NCI-H146 (cell line): ENCODE results near the gene TULP3.
"Not testable (repeated sequence)": the region's sequence is repeated elsewhere in the genome, so short reads cannot be mapped to it uniquely, and the experiment has no call there.

Experiments
- DNase-seq: peaks from one replicate; lab custom pipeline; 2025; lab: John Stamatoyannopoulos, UW

The TULP3 gene

GRCh38 chr12:2890388-2891239 is at the start of gene TULP3:
Gene TULP3, plus strand, starts transcription at chr12:2890891. Its CDS starts 57 bp downstream, at chr12:2890948.
- DNase-seq, result peak; percentile 99

- DNase-seq, result no peak
Measured at GRCh38 chr12:2841056-2841650, 49.5 kb upstream of the TULP3 start.

- DNase-seq, result no peak
Measured at GRCh38 chr12:2842948-2843347, 47.7 kb upstream of the TULP3 start.

- no peak for DNase-seq
Measured at GRCh38 chr12:2844786-2845185, 45.9 kb upstream of the TULP3 start.

- no peak for DNase-seq
Measured at GRCh38 chr12:2845280-2845679, 45.4 kb upstream of the TULP3 start.

DNA sequence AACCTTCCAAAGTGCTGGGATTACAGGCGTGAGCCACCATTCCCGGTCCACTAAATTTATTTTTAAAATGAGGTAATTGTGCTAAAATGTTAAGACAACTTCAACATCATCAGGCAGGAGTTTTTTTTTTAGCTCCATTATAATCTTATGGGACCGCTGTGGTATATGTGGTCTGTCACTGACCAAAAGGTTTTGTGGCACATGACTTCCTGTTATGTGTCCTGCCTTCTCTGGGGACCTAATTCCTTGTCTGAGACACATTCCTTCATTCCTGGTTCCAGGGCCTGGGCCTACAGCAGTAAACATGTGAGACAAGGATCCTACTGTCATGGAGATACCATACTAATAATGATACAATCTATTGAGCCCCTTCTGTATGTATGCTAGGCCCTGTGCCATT is 38.8 kb upstream of the TULP3 start:
- DNase-seq, result no peak

DNA sequence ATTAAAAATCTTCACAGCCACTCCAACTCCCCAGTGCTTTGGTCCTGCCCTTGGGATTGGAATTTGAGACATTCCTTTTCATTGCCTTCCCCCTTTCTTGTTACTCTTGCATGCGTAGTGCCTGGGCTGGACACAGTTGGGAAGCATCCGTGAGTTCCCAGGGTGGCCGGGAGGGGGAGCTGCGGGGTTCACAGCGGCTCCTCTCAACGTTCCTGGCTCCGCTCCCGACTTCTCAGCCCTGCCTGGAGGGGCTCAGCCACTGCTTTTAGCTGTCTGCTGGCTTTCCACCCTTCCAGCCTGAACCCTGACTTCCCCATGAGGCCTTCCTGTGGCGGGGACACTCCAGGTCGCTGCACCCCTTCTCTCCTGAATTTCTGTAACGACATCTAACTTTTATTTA is 37.1 kb upstream of the TULP3 start:
- DNase-seq, result peak; percentile 73

- no peak for DNase-seq
Measured at GRCh38 chr12:2854669-2855453, 35.8 kb upstream of the TULP3 start.

DNA sequence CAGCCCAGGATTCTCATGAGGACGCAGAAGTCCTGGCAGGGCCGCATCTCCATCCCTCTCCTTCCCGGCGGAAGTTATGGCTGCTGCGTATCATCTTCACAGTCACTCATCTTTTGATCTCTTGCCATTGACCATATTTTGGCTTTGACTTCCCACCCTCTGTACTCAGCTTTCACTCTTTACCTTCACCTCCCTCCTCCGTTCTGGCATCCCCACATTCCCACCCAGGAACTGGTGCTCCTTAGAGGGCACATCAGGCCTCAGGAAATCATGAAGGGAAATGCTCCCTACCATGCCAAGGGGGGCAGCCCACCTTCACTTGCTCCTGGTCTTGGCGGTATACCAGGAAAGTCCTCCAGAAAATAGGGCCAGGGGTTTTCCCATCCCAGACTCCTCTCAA is 35.1 kb upstream of the TULP3 start:
- no peak for DNase-seq

DNA sequence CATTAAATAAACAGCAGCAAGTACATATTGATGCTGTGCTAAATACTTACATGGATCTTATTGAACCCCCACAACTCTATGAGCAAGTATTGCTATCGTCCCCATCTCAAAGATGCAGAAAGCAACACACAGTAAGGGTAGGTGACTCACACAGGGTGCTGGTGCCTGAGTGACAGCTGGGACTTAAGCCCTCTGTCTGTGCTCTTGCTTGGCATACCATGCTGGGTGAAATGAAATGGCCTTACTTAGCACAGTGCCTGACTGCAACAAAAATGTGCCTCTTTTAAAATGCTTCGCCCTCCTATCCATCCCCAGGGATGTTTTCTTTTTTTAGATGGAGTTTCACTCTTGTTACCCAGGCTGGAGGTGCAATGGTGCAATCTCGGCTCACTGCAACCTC is 34.6 kb upstream of the TULP3 start:
- no peak for DNase-seq

DNA sequence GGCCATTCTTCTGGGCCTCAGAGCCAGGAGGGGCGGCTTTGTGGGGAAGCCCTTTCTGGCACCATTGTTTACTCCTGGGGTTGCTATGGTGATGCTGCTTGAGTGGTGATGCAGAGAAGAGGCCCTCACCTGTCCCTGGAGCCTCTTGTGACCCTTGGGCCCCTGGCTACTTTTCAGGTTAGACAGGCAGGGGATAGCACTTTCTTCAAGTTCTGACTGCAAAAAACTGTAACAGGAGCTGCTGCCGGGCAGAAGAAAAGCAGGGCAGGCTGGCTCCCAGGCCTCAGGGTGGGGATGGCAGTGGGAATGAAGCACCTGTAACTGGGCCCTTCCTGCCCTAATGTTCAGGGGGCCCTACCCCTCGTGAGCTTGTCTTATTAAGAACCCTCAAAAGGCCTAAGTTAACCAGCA is 33.7 kb upstream of the TULP3 start, which contains the start of gene TEX52:
TSS of gene TEX52 (minus strand) at position 19 of the 411 bp plus-strand sequence. CDS start at position 6, 13 bp downstream.
- peak; percentile 71 for DNase-seq

DNA sequence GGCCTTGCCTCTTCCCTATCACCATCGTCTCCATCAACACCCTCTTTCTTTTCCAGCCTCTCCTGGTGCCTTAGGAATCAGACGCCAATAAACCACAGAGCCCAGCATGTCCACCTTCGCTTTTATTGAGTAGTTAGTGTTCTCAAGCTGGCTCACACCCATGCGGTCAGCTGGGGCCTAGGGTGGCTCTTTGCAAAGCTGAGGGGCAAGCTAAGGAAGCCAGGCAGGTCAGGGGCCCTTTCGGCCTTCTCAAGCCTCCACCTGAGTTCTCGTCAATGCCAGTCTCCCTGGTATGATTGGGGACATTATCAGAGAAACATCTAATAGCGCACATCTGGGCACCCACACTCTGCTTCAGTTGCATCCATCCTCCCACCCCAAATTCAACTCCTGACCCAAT is 33.1 kb upstream of the TULP3 start:
- no peak for DNase-seq

DNA sequence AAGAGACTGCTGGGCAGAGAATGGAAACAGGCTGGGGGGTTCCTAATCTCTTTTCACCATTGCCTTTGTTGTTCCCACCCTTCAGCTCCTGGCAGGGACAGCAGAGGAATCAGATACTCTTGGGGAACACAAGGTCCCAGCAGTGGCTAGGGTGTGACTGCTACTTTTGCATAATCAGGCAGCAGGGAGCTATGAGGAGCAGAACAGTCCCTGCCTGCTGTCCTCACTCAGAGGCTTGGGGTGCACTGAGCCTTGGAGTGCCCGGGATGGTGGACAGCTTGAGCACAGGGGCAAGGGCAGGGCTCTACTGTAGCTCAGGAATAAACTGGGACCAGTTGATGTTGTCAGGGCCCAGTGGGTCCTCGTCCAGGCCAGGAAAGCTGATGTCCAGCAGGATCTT is 32.4 kb upstream of the TULP3 start:
- DNase-seq, result no peak

DNA sequence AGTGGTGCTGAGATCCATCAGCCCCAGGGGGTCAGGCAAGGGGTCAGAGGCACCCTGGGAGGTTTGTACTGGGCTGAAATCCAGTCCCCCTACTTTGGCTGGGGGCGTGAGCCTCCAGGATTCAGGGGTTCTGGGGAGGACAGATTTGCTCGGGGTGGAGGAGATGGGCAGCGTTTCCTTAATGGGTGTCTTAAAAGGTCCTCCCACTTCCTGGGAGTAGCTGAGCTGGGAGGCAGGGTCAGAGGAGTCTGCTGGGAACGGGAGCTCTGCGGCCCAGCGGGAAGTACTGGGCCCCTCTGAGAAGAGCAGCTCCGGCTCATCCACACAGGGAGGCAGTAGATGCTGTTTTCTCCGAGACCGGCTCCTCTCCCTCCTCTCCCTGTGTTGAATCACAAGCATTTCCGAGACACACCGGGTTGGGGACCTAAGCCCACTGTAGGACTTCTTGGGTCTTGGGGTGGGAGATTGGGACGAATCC is 31.7 kb upstream of the TULP3 start:
- DNase-seq, result no peak

DNA sequence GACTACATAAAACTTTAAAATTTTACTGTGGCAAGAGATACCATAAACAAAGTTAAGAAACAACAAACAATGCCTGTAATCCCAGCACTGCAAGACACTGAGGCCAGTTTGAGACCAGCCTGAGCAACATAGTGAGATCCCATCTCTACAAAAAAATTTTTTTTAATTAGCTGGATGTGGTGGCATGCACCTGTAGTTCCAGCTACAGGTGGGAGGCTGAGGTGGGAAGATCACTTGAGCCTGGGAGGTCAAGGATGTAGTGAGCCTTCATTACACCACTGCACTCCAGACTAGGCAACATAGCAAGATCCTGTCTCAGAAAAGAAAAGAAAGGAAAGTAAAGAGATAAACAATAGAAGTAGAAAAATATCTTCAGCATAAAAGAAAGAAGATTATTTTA is 30.5 kb upstream of the TULP3 start:
- DNase-seq, result no peak

GRCh38 chr12:2862876-2863275 is 27.8 kb upstream of the TULP3 start:
- no peak for DNase-seq

GRCh38 chr12:2863402-2863801 is 27.3 kb upstream of the TULP3 start:
- not testable (repeated sequence) for DNase-seq

DNA sequence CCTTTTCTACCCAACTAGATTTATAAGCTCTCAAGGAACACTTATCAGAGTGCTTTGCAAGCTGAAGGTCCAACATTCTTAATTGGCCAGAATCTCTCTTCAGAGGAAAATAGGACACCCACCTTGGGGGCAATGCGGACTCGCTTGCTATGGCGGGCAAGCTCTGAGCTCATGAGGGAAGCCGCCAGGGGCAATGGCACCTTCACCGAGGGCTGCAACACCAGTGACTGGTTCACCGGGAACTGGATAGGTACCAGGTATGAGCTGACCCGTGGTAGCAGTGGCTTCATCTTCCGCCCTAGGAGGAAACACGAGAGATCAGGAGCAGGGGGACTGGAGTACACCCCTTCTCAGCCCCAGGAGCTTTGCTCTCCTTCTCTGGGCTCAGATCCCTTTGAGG is 26.5 kb upstream of the TULP3 start:
- no peak for DNase-seq

DNA sequence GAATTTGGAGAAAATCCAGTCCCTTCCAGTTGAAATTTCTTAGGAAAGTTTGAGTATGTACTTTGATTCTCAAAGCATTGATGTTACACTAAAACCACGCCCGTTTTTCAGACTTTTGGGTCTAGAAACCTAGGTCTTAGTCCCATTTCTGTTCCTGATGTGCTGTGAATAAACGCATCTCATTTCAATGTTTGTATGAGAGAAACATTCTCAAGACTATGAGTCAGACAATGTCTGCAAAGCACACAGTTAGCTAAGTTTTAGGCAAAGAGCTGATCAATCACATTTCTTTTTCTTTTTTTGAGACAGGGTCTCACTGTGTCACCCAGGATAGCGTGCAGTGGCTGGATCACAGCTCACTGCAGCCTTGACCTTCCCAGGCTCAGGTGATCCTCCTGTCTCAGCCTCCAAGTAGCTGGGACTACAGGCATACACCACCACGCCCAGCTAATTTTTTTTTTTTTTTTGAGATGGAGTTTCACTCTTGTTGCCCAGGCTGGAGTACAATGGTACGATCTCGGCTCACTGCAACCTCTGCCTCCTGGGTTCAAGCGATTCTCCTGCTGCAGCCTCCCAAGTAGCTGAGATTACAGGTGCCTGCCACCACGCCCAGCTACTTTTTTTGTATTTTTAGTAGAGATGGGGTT is 21.6 kb upstream of the TULP3 start:
- not testable (repeated sequence) for DNase-seq

GRCh38 chr12:2876431-2877046 is 14.2 kb upstream of the TULP3 start:
- peak; percentile 60 for DNase-seq
